Stimulated activated CD8-positive, alpha-beta memory T cell treated with anti-CD3 and anti-CD28 coated beads, Interleukin-4, amount 100 ng/mL, for 48 hours (primary cell): ENCODE results near the gene FAAH2.
"Not testable (repeated sequence)": the region's sequence is repeated elsewhere in the genome, so short reads cannot be mapped to it uniquely, and the experiment has no call there.

Experiments used
- DNase-seq: peaks from one replicate; pipeline ENCODE4 v3.0.0-alpha.2; 2020

FAAH2 gene

DNA sequence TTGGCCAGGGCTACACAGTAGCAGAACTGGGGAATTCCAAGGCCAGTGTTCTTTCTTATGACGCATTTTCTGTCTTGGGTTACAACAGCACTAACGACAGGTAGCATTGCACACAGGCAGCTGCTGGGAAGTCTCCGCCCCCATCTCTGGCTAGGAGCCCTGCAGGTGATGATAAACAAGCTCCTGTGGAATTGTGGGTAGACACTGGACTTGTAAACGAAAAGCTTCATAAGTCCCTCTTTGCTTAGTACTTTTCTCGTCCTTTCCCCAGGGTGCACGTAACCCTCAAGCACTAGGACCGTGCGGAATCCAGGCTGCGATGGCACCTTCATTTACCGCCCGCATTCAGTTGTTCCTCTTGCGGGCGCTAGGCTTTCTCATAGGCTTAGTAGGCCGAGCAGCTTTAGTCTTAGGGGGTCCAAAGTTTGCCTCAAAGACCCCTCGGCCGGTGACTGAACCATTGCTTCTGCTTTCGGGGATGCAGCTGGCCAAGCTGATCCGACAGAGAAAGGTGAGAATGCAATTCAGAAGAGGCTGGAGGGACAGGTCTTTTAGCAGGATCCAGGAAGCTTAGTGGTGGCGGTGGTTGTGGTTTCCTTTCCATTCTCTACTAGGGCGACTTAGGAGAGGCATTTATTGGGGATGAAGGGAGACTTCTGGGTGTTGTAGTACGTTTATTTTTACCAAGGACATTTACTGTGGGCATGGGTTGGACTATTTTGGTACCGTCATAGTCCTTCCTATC is at the start of gene FAAH2:
FAAH2 (plus strand) TSS at position 200 of the 745 bp plus-strand sequence; CDS start at position 320, 120 bp downstream.
- DNase-seq, result peak; percentile 53

GRCh38 chrX:57241967-57242366 is 44.5 kb upstream of the FAAH2 start:
- no peak for DNase-seq

DNA sequence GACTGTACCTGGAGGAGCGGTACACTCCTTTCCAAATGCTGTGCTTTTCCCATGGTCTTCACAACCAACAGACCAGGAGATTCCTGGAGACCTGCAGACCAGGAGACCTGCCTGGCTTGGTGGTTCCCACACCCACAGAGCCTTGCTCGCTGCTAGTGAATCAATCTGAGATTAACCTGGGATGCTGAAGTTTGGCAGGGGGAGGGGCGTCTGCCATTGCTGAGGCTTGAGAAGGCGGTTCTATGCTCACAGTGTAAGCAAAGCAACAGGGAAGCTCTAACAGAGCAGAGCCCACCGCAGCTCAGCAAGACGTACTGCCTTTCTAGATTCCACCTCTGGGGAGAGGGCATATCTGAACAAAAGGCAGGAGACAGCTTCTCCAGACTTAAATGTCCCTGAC is 34.5 kb upstream of the FAAH2 start:
- DNase-seq, result no peak

DNA sequence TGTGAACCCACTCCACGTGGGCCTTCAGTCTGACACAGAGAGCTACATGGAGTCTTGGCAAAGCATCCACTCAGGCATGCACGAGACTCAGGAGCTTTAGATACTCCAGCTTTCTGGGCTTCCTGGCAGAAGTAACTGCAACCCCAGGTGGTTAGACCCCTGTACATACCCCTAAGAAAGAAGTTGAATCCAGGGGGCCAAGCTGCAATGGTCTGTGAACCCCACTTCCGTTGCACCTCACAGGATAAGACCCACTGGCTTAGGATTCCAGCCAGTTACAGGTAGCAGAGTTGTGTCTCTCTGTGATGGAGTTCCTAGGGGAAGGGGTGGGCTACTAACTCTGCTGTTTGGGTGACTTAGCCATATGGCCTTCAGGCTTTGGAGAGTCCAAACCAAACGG is 21.4 kb upstream of the FAAH2 start:
- no peak for DNase-seq

- no peak for DNase-seq
Observed at GRCh38 chrX:57266275-57266674, 20.2 kb upstream of the FAAH2 start.

- DNase-seq, result no peak
Observed at GRCh38 chrX:57266871-57267270, 19.6 kb upstream of the FAAH2 start.

DNA sequence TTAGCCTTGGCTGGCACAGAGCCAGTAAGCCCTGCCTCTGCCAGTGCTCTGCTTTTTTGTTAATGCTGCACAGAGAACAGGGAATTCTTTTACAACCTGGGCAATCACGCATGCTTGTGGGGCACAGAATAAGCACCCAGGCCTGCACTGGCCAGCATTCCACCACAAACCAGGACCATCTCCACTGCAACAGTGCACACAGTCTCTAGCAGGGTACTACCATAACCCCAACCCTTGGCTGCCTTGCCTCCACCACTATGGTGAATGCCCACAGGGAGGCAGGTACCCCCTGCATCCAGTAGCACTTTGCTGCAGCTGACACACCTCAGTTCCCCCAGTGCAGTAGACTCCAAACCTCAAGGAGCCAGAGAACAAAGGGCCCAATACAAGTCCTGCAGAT is 19.2 kb upstream of the FAAH2 start:
- no peak for DNase-seq

DNA sequence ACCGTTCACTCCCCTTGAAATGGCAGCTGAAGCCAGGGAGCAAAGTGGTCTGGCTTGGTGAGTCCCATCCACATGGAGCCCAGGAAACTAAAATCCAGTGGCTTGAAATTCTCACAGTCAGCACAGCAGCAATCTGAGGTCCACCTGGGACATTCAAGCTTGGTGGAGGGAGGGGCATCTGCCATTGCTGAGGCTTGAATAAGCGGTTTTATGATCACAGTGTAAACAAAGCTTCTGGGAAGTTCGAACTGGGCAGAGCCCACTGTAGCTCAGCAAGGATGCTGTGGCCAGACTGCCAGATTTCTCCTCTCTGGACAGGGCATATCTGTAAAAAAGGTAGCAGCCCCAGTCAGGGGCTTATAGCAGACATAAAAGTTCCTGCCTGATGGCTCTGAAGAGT is 15.5 kb upstream of the FAAH2 start:
- no peak for DNase-seq

- no peak for DNase-seq
Observed at GRCh38 chrX:57282568-57282967, 3.9 kb upstream of the FAAH2 start.

- no peak for DNase-seq
Observed at GRCh38 chrX:57285001-57285400, 1.5 kb upstream of the FAAH2 start.

- DNase-seq, result no peak
Observed at GRCh38 chrX:57289089-57289488, 2.6 kb downstream of the FAAH2 start.

DNA sequence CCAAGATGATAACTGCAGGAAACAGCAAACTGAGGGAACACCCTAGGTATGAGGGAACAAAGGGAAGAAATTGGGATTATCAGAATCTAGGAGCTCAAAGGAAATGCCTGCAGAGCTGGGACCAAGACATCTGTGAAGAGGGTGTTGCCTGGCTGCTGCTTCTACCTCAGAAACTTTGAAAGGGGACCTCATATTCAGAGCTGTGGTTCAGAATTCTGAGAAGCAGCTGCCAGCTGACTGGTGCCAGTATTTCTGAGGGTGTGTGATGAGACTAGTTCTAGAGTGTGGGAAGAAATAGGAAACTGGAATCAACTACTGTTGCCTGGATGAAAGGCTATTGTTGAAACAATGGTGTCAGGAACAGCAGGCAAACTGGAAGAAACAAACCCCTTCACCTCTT is 8.5 kb downstream of the FAAH2 start:
- DNase-seq, result no peak

DNA sequence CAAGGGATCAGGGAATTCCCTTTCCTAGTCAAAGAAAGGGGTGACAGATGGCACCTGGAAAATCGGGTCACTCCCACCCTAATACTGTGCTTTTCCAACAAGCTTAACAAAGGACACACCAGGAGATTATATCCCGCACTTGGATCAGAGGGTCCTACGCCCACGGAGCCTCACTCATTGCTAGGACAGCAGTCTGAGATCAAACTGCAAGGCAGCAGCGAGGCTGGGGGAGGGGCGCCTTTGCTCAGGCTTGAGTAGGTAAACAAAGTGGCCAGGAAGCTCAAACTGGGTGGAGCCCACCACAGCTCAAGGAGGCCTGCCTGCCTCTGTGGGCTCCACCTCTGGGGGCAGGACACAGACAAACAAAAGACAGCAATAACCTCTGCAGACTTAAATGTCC is 9.2 kb downstream of the FAAH2 start:
- DNase-seq, result not testable (repeated sequence)

DNA sequence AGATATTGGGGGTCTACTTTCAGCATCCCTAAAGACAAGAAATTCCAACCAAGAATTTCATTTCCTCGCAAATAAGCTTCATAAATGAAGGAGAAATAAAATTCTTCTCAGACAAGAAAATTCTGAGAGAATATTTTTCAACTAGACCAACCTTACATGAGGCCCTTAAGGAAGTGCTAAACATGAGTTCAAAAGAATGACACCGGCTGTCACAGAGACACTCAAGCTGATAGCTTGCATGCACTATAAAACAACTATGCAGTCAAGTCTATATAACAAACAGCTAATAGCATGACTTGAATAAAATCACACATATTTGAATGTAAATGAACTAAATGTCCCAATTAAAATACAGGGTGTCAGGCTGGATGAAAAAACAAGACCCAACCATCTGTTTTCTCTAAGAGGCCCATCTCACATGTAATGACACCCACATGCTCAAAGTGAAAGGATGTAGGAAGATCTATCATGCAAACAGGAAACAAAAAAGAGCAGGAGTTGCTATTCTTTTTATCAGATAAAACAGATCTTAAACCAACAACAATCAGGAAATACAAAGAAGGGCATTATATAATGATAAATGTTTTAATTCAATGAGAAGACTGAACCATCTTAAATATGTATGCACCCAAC is 27.2 kb downstream of the FAAH2 start:
- no peak for DNase-seq

GRCh38 chrX:57329008-57329407 is 42.5 kb downstream of the FAAH2 start:
- DNase-seq, result no peak

DNA sequence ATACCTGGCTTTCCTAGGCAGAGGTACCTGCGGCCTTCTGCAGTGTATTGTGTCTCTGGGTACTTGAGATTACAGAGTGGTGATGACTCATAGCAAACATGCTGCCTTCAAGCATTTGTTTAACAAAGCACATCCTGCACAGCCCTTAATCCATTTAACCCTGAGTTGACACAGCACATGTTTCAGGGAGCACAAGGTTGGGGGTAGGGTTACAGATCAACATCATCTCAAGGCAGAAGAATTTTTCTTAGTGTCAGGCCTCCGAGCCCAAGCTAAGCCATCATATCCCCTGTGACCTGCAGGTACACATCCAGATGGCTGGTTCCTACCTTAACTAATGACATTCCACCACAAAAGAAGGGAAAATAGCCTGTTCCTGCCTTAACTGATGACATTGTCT is 49.3 kb downstream of the FAAH2 start:
- not testable (repeated sequence) for DNase-seq

GRCh38 chrX:57353472-57354132 is 67.1 kb downstream of the FAAH2 start:
- no peak for DNase-seq

GRCh38 chrX:57364145-57364544 is 77.6 kb downstream of the FAAH2 start:
- no peak for DNase-seq

DNA sequence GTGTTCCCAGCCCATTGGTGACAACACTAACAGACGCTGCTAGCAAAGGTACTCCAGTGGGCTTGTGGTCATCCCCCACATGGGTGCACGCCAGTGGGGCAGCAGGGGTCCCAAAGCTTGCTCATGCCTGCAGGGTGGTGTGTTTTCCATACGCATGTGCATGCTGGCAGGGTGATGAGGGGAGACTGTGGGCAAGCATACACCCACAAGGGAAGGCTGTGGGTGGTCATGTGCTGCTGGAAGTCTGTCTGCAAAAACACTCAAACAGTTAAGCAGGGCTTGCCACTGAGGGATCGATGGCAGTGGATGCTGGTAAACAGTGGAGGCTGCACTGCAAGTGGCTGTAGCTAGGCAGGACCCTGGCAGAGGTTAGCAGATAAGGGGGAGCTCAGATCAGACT is 79.9 kb downstream of the FAAH2 start:
- DNase-seq, result no peak

DNA sequence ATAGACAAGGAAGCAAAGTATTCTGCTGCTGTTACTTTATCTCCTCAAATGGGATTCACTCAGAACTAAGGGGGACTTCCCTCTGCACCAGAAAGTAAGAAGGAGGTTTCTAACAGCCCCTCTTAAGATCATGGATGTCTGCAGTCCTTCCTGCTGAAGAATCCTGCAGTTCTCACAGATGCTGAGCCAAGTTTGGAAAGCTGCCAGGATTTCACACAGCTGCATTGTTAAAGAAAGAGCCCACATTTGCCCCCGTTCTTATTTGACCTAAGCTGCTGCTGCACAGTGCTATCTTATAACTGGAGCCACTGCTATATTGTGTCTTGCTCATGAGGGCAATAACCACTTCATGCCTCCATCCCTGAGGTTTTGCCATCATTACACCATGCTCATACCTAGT is 81.1 kb downstream of the FAAH2 start:
- DNase-seq, result no peak

- DNase-seq, result no peak
Observed at GRCh38 chrX:57368158-57368557, 81.7 kb downstream of the FAAH2 start.

- no peak for DNase-seq
Observed at GRCh38 chrX:57379296-57379695, 92.8 kb downstream of the FAAH2 start.

- no peak for DNase-seq
Observed at GRCh38 chrX:57380026-57380796, 93.7 kb downstream of the FAAH2 start.
